Esophagus muscularis mucosa (tissue), 4 donors: ENCODE measurements around the gene DNAJC24. TPM values are rescaled to one million over a fixed set of nuclear protein-coding genes. Genes with fewer than 3 reads are reported as not detected.

ENCODE experiments used
- DNase-seq: peaks from one replicate; pipeline ENCODE4 v3.0.0-alpha.2; 2017; ENCODE audit errors: extremely low spot score
- H3K27ac ChIP-seq, 4 donors: fragments of 200-600 bp; sonication (generic); replicated peaks in 1 of 4; 1 replicate in 3 of 4; 2 replicates in 1 of 4; pipeline ENCODE4 v1.5.1; 2016 to 2019; ENCODE audit warnings: mild to moderate bottlenecking in 1 of 4
- H3K27me3 ChIP-seq, 4 donors: fragments of 200-600 bp; sonication (generic); one replicate each; pipeline versions ENCODE4 v1.5.1 to v1.6.0; 2016 to 2019
- H3K36me3 ChIP-seq, 4 donors: fragments of 200-600 bp; sonication (generic); one replicate each; pipeline ENCODE4 v1.5.1; 2016 to 2019
- H3K4me1 ChIP-seq, 4 donors: fragments of 200-600 bp; sonication (generic); one replicate each; pipeline ENCODE4 v1.5.1; 2016 to 2019
- H3K4me3 ChIP-seq, 4 donors: fragments of 200-600 bp; sonication (generic); 1 replicate in 2 of 4; 2 replicates in 2 of 4; pipeline ENCODE4 v1.5.1; 2016 to 2019; ENCODE audit warnings: mild to moderate bottlenecking in 4 of 4, moderate library complexity in 1 of 4
- H3K9me3 ChIP-seq, 4 donors: fragments of 200-600 bp; sonication (generic); 1 replicate in 3 of 4; 2 replicates in 1 of 4; pipeline ENCODE4 v1.5.1; 2016 to 2019
- CTCF ChIP-seq, 3 experiments: fragments of 200-600 bp in 2 of 3; fragments of 450-650 bp in 1 of 3; sonication (generic) in 2 of 3; IDR thresholded peaks; one replicate each; pipeline ENCODE4 v1.5.1; 2017 to 2019; ENCODE audit warnings: antibody characterized with exemption in 3 of 3, mild to moderate bottlenecking in 2 of 3, moderate library complexity in 1 of 3
- EP300 ChIP-seq: sonication (generic); formaldehyde crosslinking; IDR thresholded peaks from one replicate; pipeline ENCODE4 v1.6.1; 2017; ENCODE audit warnings: antibody characterized with exemption
- POLR2A ChIP-seq: fragments of 450-650 bp; IDR thresholded peaks from one replicate; pipeline ENCODE4 v1.6.1; 2017; ENCODE audit warnings: antibody characterized with exemption, moderate library complexity, mild to moderate bottlenecking, low read depth
- POLR2AphosphoS5 ChIP-seq, 2 donors: sonication (generic); formaldehyde crosslinking; IDR thresholded peaks; one replicate each; pipeline ENCODE4 v1.6.1; 2017; ENCODE audit warnings: antibody characterized with exemption in 2 of 2
- WGBS: methylation state at CpG from one replicate; pipeline ENCODE4 v1.1.5; 2018; 5-methylcytosine and 5-hydroxymethylcytosine counted together
- intact Hi-C: fragments of 100-400 bp; cut with DNase I; formaldehyde crosslinking; loops from one replicate; pipeline ENCODE4 v1.15.1; 2023
- total RNA-seq, 4 donors: library from RNA; depleted of rRNA; stranded (reverse); fragments of >200 nt; gene quantifications; one replicate each; pipeline versions ENCODE4 v1.1.0 to v1.2.1, GENCODE V29; 2016

Gene DNAJC24
- total RNA-seq, 4 donors from 2014 or later, result 13.9 to 27.0 (median 15.2) TPM

DNA sequence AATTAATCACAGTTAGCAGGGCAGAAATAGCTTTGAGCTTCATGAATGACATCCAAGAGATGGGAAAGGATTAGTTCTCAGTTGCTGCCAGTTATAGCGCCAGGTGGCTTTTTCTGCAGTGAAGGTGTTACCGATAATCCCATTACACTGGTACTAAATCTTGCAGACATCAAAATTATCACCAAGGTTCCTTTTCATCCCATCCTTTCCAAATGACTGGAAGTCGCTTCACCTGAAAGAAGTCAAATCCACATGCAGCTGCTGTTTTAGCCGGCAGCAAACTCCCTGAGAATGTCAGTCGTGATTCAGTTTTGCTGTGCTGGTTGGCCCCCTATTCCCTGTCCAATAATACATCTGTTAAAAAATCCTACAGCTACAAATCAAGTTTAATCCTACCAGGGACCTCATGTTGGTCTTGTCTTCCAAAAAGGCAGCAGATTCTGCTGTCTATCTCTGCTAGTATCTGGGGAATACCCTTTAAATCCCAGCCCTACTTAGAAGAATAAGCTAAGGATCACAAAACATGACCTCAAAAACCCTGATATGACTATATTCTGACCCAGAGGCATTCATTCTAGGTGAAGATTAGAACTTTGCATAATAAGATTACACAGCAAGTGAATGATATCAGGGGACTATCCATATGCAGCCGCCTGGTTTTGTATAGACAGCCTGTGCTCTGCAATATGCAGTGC lies 108.0 kb downstream of the DNAJC24 start:
- H3K9me3 ChIP-seq, result no peaks in the 10 kb centered on the region
- H3K4me1 ChIP-seq, result no peaks in the 10 kb centered on the region
- no peak overlapping the region for H3K4me3 ChIP-seq
- DNase-seq, result no peak
- intact Hi-C loops, result no loop called here
- 94% methylated on average over 6 of the region's 6 CpGs for WGBS
- TF ChIP-seq EP300 (no peak), CTCF (IDR thresholded peaks at IDR 0.05) (no peak), POLR2AphosphoS5 (IDR thresholded peaks at IDR 0.05) (no peak), POLR2A (no peak)
- no peaks in the 10 kb centered on the region for H3K27me3 ChIP-seq
- H3K27ac ChIP-seq, result no peak overlapping the region
- no peaks in the 10 kb centered on the region for H3K36me3 ChIP-seq

GRCh38 chr11:31478223-31478590 lies 108.5 kb downstream of the DNAJC24 start:
- Histone ChIP-seq H3K4me1 (no peaks in the 10 kb centered on the region), H3K36me3 (no peaks in the 10 kb centered on the region), H3K27ac (no peak overlapping the region), H3K9me3 (no peaks in the 10 kb centered on the region), H3K27me3 (no peaks in the 10 kb centered on the region), H3K4me3 (no peak overlapping the region)
- DNase-seq, result no peak
- intact Hi-C loops, result no loop called here
- WGBS, result 91% methylated on average over 2 of the region's 2 CpGs
- TF ChIP-seq POLR2AphosphoS5 (IDR thresholded peaks at IDR 0.05) (no peak), EP300 (no peak), POLR2A (no peak), CTCF (IDR thresholded peaks at IDR 0.05) (no peak)

DNA sequence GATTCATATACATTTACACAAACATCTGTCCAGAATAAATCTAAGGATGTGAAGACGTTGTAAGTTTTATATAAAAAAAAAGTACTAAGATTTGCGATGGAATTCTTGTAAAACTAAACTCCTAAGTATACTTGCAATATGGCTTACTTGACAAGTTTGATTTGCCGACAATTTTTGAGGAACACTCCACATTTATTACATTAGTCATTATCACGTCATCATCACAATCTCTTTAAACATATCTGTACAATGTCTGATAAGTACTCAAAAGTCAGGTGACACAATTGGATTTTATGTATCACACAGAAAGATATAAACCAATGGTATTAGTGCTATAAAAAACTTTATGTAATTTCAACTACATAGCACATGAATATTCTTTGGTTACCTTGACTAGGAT lies 109.4 kb downstream of the DNAJC24 start:
- TF ChIP-seq POLR2AphosphoS5 (IDR thresholded peaks at IDR 0.05), result no peak
- no peak for TF ChIP-seq POLR2A
- TF ChIP-seq EP300, result no peak
- no peak for TF ChIP-seq CTCF (IDR thresholded peaks at IDR 0.05)

DNA sequence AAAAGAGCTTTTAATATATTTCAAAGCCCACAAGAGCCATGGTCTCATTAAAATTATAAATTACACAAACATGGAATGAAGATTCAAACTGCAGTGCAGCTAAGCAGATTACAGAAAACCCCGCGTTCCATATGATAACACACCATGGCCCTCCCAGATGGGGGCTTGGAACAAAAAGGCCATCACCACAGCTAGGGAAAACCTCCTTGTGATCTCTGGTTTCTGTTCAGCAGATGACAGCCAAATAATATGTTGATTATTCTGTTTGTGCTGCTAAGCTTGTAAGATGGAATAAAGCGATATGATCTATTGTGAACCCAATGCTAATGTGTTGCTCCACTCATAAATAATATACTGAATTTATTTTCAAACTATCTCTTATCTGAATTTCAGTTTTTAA lies 111.3 kb downstream of the DNAJC24 start:
- H3K4me3 ChIP-seq, result no peak overlapping the region
- H3K4me1 ChIP-seq, result no peaks in the 10 kb centered on the region
- DNase-seq, result no peak
- H3K27me3 ChIP-seq, result no peaks in the 10 kb centered on the region
- H3K27ac ChIP-seq, result no peak overlapping the region
- intact Hi-C loops, result no loop called here
- no peaks in the 10 kb centered on the region for H3K36me3 ChIP-seq
- H3K9me3 ChIP-seq, result no peaks in the 10 kb centered on the region
- TF ChIP-seq POLR2AphosphoS5 (IDR thresholded peaks at IDR 0.05) (no peak), POLR2A (no peak), EP300 (no peak), CTCF (IDR thresholded peaks at IDR 0.05) (no peak)
- 93% methylated on average over 3 of the region's 3 CpGs for WGBS

More for the DNA sequence above, 109.4 kb downstream of the DNAJC24 start:
- whole genome bisulfite sequencing, result 89% methylated on average over 4 of the region's 4 CpGs
- Histone ChIP-seq H3K9me3 (no peaks in the 10 kb centered on the region), H3K4me3 (no peak overlapping the region), H3K27ac (no peak overlapping the region), H3K4me1 (no peaks in the 10 kb centered on the region), H3K36me3 (no peaks in the 10 kb centered on the region), H3K27me3 (no peaks in the 10 kb centered on the region)
- intact Hi-C loops, result no loop called here
- no peak for DNase-seq

Other genes with a start within 250 kb of the DNAJC24 start
- gene DCDC1, start 121 bp upstream of the DNAJC24 start, total RNA-seq, result under 1 TPM in 1 of 4 donors, not detected in 3; 0.17 TPM
- 10 to 100 TPM; 27.8 to 49.8 (median 40.1) TPM for gene IMMP1L, start 139.8 kb downstream of the DNAJC24 start, total RNA-seq
- 10 to 100 TPM; 18.1 to 25.5 (median 19.2) TPM for gene ELP4, start 139.9 kb downstream of the DNAJC24 start, total RNA-seq